Motor neuron (in vitro differentiated cells): ENCODE data around the gene HOXC12. TPM values are rescaled to one million over a fixed set of nuclear protein-coding genes. Genes with fewer than 3 reads are reported as not detected.

Experiments used
- ATAC-seq, 8 experiments: fragments of 200-7000 bp; cut with Tn5 transposase; replicated peaks in 6 of 8; 2 replicates each; pipeline ENCODE4 v1.8.0; 2021; ENCODE audit warnings: mild to moderate bottlenecking in 8 of 8, moderate library complexity in 8 of 8
- H3K27ac ChIP-seq, 2 donors: fragments of 250-450 bp; sonication (Bioruptor Pico); 2 replicates each; pipeline ENCODE4 v1.9.0; 2021; ENCODE audit warnings: antibody characterized with exemption in 2 of 2, mild to moderate bottlenecking in 2 of 2, moderate library complexity in 1 of 2
- H3K4me1 ChIP-seq, 2 donors: fragments of 250-450 bp; sonication (Bioruptor Pico); replicated peaks in 1 of 2; 2 replicates each; pipeline ENCODE4 v1.6.1; 2021; ENCODE audit warnings: antibody characterized with exemption in 2 of 2, mild to moderate bottlenecking in 2 of 2, moderate library complexity in 1 of 2
- H3K4me3 ChIP-seq, 5 donors: fragments of 250-450 bp; sonication (Bioruptor Pico); 2 replicates each; pipeline ENCODE4 v1.9.0; 2021; ENCODE audit warnings: antibody characterized with exemption in 5 of 5, mild to moderate bottlenecking in 5 of 5, moderate library complexity in 4 of 5
- WGBS, 10 experiments: fragments of 450-650 bp; shearing (Covaris generic); methylation state at CpG; one replicate each; pipeline ENCODE4 v1.0.0; 2022; 5-methylcytosine and 5-hydroxymethylcytosine counted together
- in situ Hi-C, 9 experiments: fragments of 400-800 bp; cut with MboI; loops; one replicate each; pipeline ENCODE4 v1.15.0; 2021; ENCODE audit warnings: low sequenced_read_pairs in 9 of 9, low pct_unique_long_range_greater_than_20kb in 2 of 9; ENCODE audit not compliant: unreplicated experiment in 9 of 9
- total RNA-seq, 8 experiments: library from RNA; unstranded; fragments of 300-600 nt; gene quantifications; 2 replicates each; pipeline versions ENCODE4 v1.2.3 to v1.2.4, GENCODE V29; 2022

The HOXC12 gene
- total RNA-seq, 8 experiments from 2014 or later, result 0.13 to 5.2 (median 0.34) TPM; not detected in 2

- H3K27ac ChIP-seq, result no peak overlapping the region
- no peak overlapping the region for H3K4me3 ChIP-seq
- H3K4me1 ChIP-seq, result peaks cover 0 to 4% of the 10 kb centered on the region in 2 donors
- peak in 5 of 8 experiments; percentile 10 to 52 (median 40) for ATAC-seq
- in situ Hi-C loops, result no loop called here
- 0 to 5% (median 2%) methylated on average over 1 to 26 of the region's 71 CpGs; no CpG with 5 or more reads in 4 of the 10 experiments for WGBS, 10 experiments
Observed at GRCh38 chr12:53973236-53974042, 18.7 kb downstream of the HOXC12 start.

GRCh38 chr12:53974084-53975063 is 19.7 kb downstream of the HOXC12 start, which contains the start of gene HOTAIR:
HOTAIR (minus strand) TSS chr12:53974954.
- peak in 7 of 8 experiments; percentile 23 to 44 (median 27) for ATAC-seq
- peaks cover 0 to 4% of the 10 kb centered on the region in 2 donors for H3K4me1 ChIP-seq
- WGBS, 10 experiments, result 0% methylated on average over 2 to 11 of the region's 63 CpGs; no CpG with 5 or more reads in 6 of the 10 experiments
- H3K27ac ChIP-seq, result no peak within 1 kb of the TSS
- in situ Hi-C loops, result no loop called here
- H3K4me3 ChIP-seq, result no peak within 1 kb of the TSS

GRCh38 chr12:53975064-53975471 is 20.4 kb downstream of the HOXC12 start:
- Histone ChIP-seq H3K4me1 (peaks cover 0 to 4% of the 10 kb centered on the region in 2 donors), H3K27ac (no peak overlapping the region), H3K4me3 (no peak overlapping the region)
- no peak for ATAC-seq
- 0 to 11% (median 3%) methylated on average over 1 to 6 of the region's 25 CpGs; no CpG with 5 or more reads in 7 of the 10 experiments for WGBS, 10 experiments
- in situ Hi-C loops, result no loop called here

DNA sequence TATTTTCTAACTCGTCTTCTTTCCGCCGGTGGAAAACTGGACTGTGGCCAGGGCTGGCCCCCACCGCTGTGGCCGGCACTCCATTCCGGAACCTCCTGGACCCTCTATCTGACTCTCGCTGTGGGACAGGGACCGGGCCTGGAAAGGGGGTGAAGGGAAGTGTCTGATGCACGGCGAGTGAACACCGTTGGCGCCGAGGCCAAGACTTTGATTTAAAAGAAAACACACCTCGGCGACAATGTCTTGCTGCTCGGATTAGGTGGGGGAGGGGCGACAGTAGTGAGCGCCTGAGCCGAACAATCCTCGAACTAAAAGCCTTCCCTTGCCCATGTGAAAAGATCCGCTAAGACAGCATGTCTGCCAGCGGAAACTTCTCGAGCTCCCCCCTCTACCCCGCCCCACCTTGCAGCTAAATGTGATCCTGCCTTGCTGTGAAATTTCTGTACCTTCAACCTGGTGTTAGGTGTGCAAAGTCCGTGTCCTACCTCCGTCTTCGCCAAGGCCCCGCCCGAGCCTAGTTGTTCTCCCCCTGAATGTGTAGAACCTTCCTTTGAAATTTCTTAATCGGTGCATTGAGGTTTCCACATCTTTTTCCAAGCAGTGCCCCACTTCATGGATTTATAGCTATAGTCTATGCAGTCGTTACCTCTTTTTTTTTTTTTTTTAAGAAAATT is 20.9 kb downstream of the HOXC12 start:
- in situ Hi-C loops, result no loop called here
- Histone ChIP-seq H3K4me1 (peaks cover 0 to 4% of the 10 kb centered on the region in 2 donors), H3K4me3 (no peak overlapping the region), H3K27ac (no peak overlapping the region)
- 3 to 51% (median 10%) methylated on average over 4 to 21 of the region's 31 CpGs; no CpG with 5 or more reads in 2 of the 10 experiments for WGBS, 10 experiments
- no peak for ATAC-seq

GRCh38 chr12:53976172-53976822 is 21.6 kb downstream of the HOXC12 start:
- in situ Hi-C loops, result no loop called here
- H3K27ac ChIP-seq, result no peak overlapping the region
- peaks cover 0 to 4% of the 10 kb centered on the region in 2 donors for H3K4me1 ChIP-seq
- 0 to 36% (median 8%) methylated on average over 2 to 18 of the region's 21 CpGs for WGBS, 10 experiments
- peak in 3 of 8 experiments; percentile 33 to 49 (median 49) for ATAC-seq
- no peak overlapping the region for H3K4me3 ChIP-seq

DNA sequence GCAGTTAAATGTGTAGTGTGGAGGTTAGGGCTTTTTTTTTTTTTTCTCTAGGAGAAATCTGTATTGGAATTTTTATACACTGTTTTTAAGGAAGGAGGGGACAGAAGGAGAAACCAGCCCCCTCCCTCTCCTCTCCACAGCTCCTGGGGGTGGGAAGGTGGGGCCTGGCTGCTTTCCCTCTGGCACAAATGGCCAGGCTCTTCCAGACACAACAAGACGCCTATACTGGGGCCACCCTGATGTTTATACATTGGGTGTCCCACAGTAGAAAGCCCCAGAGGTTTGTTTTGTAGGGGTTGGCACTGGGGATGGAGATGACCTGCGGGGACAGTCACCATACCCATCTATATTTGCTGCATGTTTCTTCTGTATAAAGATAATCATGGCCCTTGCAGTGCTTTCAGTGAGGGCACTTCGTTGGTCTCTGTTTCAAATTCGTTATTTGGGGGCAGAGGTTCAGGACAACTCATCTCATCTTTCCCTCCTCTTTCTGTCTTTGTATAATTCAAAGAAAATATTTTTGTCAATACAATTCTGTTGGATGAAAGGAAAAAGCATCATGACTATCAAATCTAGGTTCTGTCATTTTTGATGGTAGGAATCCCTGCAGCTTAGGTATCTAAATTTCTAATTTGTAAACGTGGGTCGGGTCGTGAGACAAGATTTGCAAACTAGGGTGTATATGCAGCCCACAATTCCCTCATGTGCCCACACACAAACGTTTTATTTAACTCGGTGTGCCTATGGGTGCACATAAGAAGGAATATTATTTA is 22.3 kb downstream of the HOXC12 start:
- peaks cover 0 to 4% of the 10 kb centered on the region in 2 donors for H3K4me1 ChIP-seq
- H3K27ac ChIP-seq, result no peak overlapping the region
- in situ Hi-C loops, result no loop called here
- ATAC-seq, result no peak
- 0 to 56% (median 14%) methylated on average over 1 to 9 of the region's 9 CpGs for WGBS, 10 experiments
- H3K4me3 ChIP-seq, result no peak overlapping the region

DNA sequence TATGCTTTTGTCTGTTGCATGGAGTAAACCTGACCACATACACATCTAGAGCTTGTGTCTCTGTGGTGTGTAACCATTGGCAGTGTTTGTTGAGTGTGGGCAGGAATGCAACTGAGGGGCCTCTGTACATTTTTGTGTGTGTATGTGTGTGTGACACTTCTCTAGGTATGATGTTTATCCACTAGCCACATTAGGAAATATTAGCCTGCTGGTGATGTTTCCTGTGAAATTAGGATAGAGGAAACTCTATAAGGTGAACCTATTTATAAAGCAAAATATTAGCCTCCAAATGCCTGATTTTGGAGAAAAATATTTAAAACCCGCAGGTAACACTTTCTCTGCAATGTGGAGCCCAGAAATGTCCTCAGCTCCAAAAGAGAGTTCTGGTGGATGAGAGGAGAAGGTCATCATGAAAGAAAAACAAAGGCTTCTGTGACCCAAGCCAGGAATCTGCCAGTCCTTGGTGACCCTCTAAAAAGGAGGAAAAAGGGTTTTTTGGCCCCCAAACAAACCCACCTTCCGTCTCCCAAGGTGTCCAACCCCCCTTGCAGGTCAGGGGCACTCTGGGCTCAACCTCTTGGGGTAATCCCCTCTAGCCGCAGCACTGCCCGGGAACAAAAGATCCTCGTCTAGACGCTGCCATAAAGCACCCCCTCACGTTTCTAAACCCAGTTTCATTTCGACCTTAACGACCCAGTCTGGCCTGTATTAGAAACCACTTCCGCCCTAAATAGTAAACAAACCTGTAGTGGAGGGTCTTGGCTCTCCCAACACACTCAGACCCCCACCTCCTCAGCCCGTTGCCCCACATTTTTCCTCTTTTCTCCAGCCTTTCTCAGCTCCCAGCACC is 23.1 kb downstream of the HOXC12 start:
- 0 to 83% (median 11%) methylated on average over 1 to 6 of the region's 11 CpGs; no CpG with 5 or more reads in 4 of the 10 experiments for WGBS, 10 experiments
- H3K4me1 ChIP-seq, result peaks cover 0 to 4% of the 10 kb centered on the region in 2 donors
- in situ Hi-C loops, result no loop called here
- no peak overlapping the region for H3K4me3 ChIP-seq
- ATAC-seq, result no peak
- no peak overlapping the region for H3K27ac ChIP-seq

- ATAC-seq, result peak in 3 of 8 experiments; percentile 26 to 52 (median 45)
- Histone ChIP-seq H3K4me3 (no peak overlapping the region), H3K27ac (no peak overlapping the region), H3K4me1 (peaks cover 0 to 4% of the 10 kb centered on the region in 2 donors)
- in situ Hi-C loops, result no loop called here
- 0 to 27% (median 8%) methylated on average over 1 to 11 of the region's 15 CpGs; no CpG with 5 or more reads in 2 of the 10 experiments for WGBS, 10 experiments
Observed at GRCh38 chr12:53978477-53979356, 24.0 kb downstream of the HOXC12 start.

DNA sequence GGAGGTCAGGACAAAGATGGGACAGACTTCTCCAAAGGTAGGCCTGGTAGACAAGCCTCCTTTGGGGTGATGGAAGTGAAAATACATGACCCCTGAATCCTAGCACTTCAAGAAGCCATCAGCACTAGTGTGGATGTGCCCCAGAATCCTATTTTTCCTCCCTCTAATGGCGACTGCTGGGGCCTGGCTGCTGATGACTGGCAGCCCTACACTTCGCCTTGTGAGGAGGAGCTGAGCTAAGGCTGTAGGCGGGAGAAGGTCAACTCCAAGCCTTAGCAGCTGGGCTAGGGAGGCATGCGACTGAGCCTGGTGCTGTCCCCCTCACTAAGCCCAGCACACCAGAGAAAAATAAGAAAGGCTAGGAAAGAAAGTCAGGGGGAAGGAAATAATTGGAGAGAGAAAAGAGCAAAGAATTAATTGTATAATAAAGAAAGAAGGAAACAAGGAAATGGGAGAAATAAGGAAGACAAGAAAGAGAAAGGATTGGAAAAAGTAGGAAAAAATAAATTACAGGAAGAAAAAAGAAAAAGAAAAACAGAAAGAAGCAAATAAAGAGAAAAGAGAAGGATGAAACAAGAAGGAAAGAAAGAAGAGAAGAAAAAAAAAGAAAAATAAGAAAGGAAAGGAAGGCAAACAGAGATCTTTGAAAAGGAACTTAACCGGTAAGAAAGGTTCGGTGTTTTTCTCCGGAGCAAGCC is 25.6 kb downstream of the HOXC12 start:
- no peak for ATAC-seq
- no peak overlapping the region for H3K4me3 ChIP-seq
- H3K27ac ChIP-seq, result no peak overlapping the region
- WGBS, 10 experiments, result 3 to 74% (median 22%) methylated on average over 3 to 7 of the region's 7 CpGs
- H3K4me1 ChIP-seq, result peaks cover 0 to 2% of the 10 kb centered on the region in 2 donors
- in situ Hi-C loops, result no loop called here
